HUES48 (cell line): ENCODE measurements around the gene ITGAL.
"Not testable (repeated sequence)": the region's sequence is repeated elsewhere in the genome, so short reads cannot be mapped to it uniquely, and the experiment has no call there.

Source experiments
- H3K27ac ChIP-seq: one replicate; pipeline ENCODE4 v1.7.0; 2013; ENCODE audit warnings: low read depth, low read length, inconsistent platforms
- H3K27me3 ChIP-seq: 2 replicates; pipeline ENCODE4 v1.6.1; 2013; ENCODE audit warnings: mild to moderate bottlenecking, low read length; ENCODE audit not compliant: control insufficient read depth, insufficient read depth
- H3K36me3 ChIP-seq: 2 replicates; pipeline ENCODE4 v1.6.1; 2013; ENCODE audit warnings: low read length; ENCODE audit not compliant: control insufficient read depth, insufficient read depth
- H3K4me1 ChIP-seq: 2 replicates; pipeline ENCODE4 v1.6.1; 2013; ENCODE audit warnings: mild to moderate bottlenecking, low read length; ENCODE audit not compliant: control insufficient read depth, insufficient read depth
- H3K4me3 ChIP-seq: 2 replicates; pipeline ENCODE4 v1.5.1; 2013; ENCODE audit warnings: mild to moderate bottlenecking, low read depth, low read length
- H3K9ac ChIP-seq: 2 replicates; pipeline ENCODE4 v1.6.1; 2013; ENCODE audit warnings: mild to moderate bottlenecking, low read depth, low read length, moderate library complexity
- H3K9me3 ChIP-seq: 2 replicates; pipeline ENCODE4 v1.6.1; 2013; ENCODE audit warnings: low read length; ENCODE audit not compliant: control insufficient read depth, insufficient read depth

The ITGAL gene

GRCh38 chr16:30528799-30529457 is 56.4 kb downstream of the ITGAL start:
- peaks cover 7% of the 10 kb centered on the region for H3K4me1 ChIP-seq
- peaks cover 28% of the 10 kb centered on the region for H3K36me3 ChIP-seq
- H3K9ac ChIP-seq: no peak overlapping the region; the same call in 1 of the 2 replicates
- no peak overlapping the region for H3K4me3 ChIP-seq
- no peaks in the 10 kb centered on the region for H3K9me3 ChIP-seq
- H3K27ac ChIP-seq: no peak overlapping the region
- no peaks in the 10 kb centered on the region for H3K27me3 ChIP-seq

- no peaks in the 10 kb centered on the region for H3K9me3 ChIP-seq
- H3K4me1 ChIP-seq: peaks cover 7% of the 10 kb centered on the region
- H3K27ac ChIP-seq: no peak overlapping the region
- H3K27me3 ChIP-seq: no peaks in the 10 kb centered on the region
- H3K36me3 ChIP-seq: peaks cover 18% of the 10 kb centered on the region
- no peak overlapping the region for H3K4me3 ChIP-seq
- no peak overlapping the region for H3K9ac ChIP-seq
Measured at GRCh38 chr16:30530163-30531037, 57.9 kb downstream of the ITGAL start.

- Histone ChIP-seq H3K4me1 (peaks cover 12% of the 10 kb centered on the region), H3K9me3 (no peaks in the 10 kb centered on the region), H3K36me3 (peaks cover 18% of the 10 kb centered on the region), H3K4me3 (no peak overlapping the region), H3K9ac (no peak overlapping the region), H3K27me3 (no peaks in the 10 kb centered on the region), H3K27ac (no peak overlapping the region)
Measured at GRCh38 chr16:30532285-30533145, 60.0 kb downstream of the ITGAL start.

- no peak overlapping the region for H3K27ac ChIP-seq
- H3K9me3 ChIP-seq: no peaks in the 10 kb centered on the region
- peak overlapping the region; percentile 72; the same call in 1 of the 2 replicates for H3K4me3 ChIP-seq
- peaks cover 6% of the 10 kb centered on the region; the same call in 1 of the 2 replicates for H3K4me1 ChIP-seq
- H3K9ac ChIP-seq: no peak overlapping the region
- no peaks in the 10 kb centered on the region for H3K27me3 ChIP-seq
- H3K36me3 ChIP-seq: peaks cover 18% of the 10 kb centered on the region
Measured at GRCh38 chr16:30533146-30533522, 60.6 kb downstream of the ITGAL start.

- Histone ChIP-seq H3K9me3 (no peaks in the 10 kb centered on the region), H3K4me1 (peaks cover 6% of the 10 kb centered on the region; the same call in 1 of the 2 replicates), H3K9ac (peak overlapping the region; percentile 95), H3K27ac (peak overlapping the region; percentile 98), H3K27me3 (no peaks in the 10 kb centered on the region), H3K36me3 (peaks cover 18% of the 10 kb centered on the region), H3K4me3 (peak overlapping the region; percentile 72)
Measured at GRCh38 chr16:30533748-30534367, 61.3 kb downstream of the ITGAL start.

- Histone ChIP-seq H3K4me3 (peak within 1 kb of the TSS; percentile 72), H3K36me3 (peaks cover 18% of the 10 kb centered on the region), H3K4me1 (peaks cover 6% of the 10 kb centered on the region; the same call in 1 of the 2 replicates), H3K9ac (peak within 1 kb of the TSS; percentile 95), H3K9me3 (no peaks in the 10 kb centered on the region), H3K27me3 (no peaks in the 10 kb centered on the region), H3K27ac (peak within 1 kb of the TSS; percentile 98)
Measured at GRCh38 chr16:30534368-30535105, 62.0 kb downstream of the ITGAL start, which contains the start of gene ZNF747. Gene ZNF747, minus strand, starts transcription at chr16:30534858. Its CDS starts 179 bp downstream, at chr16:30534679.

GRCh38 chr16:30535106-30535776 is 62.7 kb downstream of the ITGAL start:
- Histone ChIP-seq H3K27ac (peak overlapping the region; percentile 98), H3K4me3 (peak overlapping the region; percentile 72), H3K36me3 (peaks cover 18% of the 10 kb centered on the region), H3K9ac (peak overlapping the region; percentile 95), H3K27me3 (no peaks in the 10 kb centered on the region), H3K9me3 (no peaks in the 10 kb centered on the region), H3K4me1 (peaks cover 6% of the 10 kb centered on the region; the same call in 1 of the 2 replicates)

GRCh38 chr16:30535777-30536190 is 63.2 kb downstream of the ITGAL start:
- H3K9me3 ChIP-seq: no peaks in the 10 kb centered on the region
- H3K9ac ChIP-seq: peak overlapping the region; percentile 95
- peak overlapping the region; percentile 72 for H3K4me3 ChIP-seq
- no peaks in the 10 kb centered on the region for H3K27me3 ChIP-seq
- peaks cover 6% of the 10 kb centered on the region; the same call in 1 of the 2 replicates for H3K4me1 ChIP-seq
- H3K36me3 ChIP-seq: peaks cover 17% of the 10 kb centered on the region
- H3K27ac ChIP-seq: peak overlapping the region; percentile 98

GRCh38 chr16:30536391-30537024 is 64.0 kb downstream of the ITGAL start:
- H3K27me3 ChIP-seq, H3K9ac ChIP-seq, H3K27ac ChIP-seq, H3K9me3 ChIP-seq: not testable (repeated sequence)
- peaks cover 12% of the 10 kb centered on the region for H3K4me1 ChIP-seq
- peak overlapping the region; percentile 72; the same call in 1 of the 2 replicates for H3K4me3 ChIP-seq
- peaks cover 10% of the 10 kb centered on the region for H3K36me3 ChIP-seq
